OCI-LY7 (cell line): ENCODE data around the gene TOP2A.

Experiments used
- CTCF ChIP-seq: fragments of 200-600 bp; sonication (generic); conservative IDR thresholded peaks from 2 replicates; pipeline ENCODE4 v1.5.1; 2014; ENCODE audit warnings: mild to moderate bottlenecking, antibody characterized with exemption, low read length, moderate library complexity, mixed read lengths
- EZH2phosphoT487 ChIP-seq: fragments of 200-600 bp; sonication (generic); IDR thresholded peaks from 2 replicates; pipeline ENCODE4 v1.6.1; 2018; ENCODE audit warnings: low read depth, borderline replicate concordance, mild to moderate bottlenecking, mixed run types, antibody characterized with exemption, low read length, moderate library complexity, mixed read lengths

- no peak for TF ChIP-seq CTCF
- TF ChIP-seq EZH2phosphoT487: no peak
Observed at GRCh38 chr17:40440166-40440565, 22.5 kb upstream of the TOP2A start.
